GM20000 (cell line): ENCODE data around the gene RNU1-2.
"Not testable (repeated sequence)": the region's sequence is repeated elsewhere in the genome, so short reads cannot be mapped to it uniquely, and the experiment has no call there.

Source experiments
- DNase-seq: peaks from one replicate; pipeline ENCODE4 v3.0.0; 2012; ENCODE audit warnings: low spot score
- TF ChIP-seq, protein P1 (sequence below): IDR thresholded peaks from 2 replicates; pipeline ENCODE4 v1.5.1; 2012; ENCODE audit warnings: mild to moderate bottlenecking, control low read depth; ENCODE audit errors: extremely low read depth, missing control alignments

The RNU1-2 gene

DNA sequence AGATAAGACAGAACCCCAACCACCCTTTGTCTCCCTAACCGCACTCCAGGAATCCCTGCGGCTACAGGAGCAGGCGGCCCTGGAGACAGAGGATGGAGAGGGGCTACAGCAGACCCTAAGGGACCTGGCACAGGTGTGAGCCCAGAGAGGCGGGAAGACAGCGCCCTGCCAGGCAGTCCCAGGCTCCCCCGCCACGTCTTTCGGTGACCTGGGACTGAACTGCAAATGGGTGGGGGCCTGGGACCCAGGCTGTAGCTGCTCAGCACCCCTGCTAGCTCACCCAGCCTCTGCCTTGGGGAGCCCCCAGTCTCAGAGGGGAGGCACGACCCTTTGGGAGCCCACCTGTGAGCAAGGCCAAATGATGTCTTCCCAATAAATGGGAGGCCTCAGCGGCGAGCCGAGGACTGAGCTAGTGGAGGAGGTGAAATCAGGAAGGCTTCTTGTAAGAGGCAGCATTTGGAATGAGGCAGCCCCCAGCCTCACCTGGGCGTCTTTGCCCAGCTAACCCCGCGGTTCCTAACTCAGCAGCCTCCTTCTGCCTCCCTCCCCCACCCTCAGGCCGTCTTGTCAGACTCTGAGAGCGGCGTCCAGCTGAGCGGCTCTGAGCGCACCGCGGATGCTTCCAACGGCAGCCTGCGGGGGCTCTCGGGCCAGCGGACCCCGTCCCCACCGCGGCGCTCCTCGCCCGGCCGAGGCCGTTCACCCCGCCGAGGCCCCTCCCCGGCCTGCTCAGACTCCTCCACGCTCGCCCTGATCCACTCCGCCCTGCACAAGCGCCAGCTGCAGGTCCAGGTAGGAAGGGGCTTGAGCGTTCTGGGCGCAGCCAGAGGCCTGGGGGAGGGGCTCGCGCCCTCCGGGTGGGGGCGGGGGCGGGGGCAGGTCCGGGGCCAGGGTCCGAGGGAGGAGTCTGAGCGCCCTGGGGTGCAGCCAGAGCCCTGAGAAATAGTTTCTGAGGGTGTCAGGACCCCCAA lies 42.9 kb downstream of the RNU1-2 start:
- DNase-seq = no peak
- TF ChIP-seq, protein P1, sequence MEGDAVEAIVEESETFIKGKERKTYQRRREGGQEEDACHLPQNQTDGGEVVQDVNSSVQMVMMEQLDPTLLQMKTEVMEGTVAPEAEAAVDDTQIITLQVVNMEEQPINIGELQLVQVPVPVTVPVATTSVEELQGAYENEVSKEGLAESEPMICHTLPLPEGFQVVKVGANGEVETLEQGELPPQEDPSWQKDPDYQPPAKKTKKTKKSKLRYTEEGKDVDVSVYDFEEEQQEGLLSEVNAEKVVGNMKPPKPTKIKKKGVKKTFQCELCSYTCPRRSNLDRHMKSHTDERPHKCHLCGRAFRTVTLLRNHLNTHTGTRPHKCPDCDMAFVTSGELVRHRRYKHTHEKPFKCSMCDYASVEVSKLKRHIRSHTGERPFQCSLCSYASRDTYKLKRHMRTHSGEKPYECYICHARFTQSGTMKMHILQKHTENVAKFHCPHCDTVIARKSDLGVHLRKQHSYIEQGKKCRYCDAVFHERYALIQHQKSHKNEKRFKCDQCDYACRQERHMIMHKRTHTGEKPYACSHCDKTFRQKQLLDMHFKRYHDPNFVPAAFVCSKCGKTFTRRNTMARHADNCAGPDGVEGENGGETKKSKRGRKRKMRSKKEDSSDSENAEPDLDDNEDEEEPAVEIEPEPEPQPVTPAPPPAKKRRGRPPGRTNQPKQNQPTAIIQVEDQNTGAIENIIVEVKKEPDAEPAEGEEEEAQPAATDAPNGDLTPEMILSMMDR = no peak

DNA sequence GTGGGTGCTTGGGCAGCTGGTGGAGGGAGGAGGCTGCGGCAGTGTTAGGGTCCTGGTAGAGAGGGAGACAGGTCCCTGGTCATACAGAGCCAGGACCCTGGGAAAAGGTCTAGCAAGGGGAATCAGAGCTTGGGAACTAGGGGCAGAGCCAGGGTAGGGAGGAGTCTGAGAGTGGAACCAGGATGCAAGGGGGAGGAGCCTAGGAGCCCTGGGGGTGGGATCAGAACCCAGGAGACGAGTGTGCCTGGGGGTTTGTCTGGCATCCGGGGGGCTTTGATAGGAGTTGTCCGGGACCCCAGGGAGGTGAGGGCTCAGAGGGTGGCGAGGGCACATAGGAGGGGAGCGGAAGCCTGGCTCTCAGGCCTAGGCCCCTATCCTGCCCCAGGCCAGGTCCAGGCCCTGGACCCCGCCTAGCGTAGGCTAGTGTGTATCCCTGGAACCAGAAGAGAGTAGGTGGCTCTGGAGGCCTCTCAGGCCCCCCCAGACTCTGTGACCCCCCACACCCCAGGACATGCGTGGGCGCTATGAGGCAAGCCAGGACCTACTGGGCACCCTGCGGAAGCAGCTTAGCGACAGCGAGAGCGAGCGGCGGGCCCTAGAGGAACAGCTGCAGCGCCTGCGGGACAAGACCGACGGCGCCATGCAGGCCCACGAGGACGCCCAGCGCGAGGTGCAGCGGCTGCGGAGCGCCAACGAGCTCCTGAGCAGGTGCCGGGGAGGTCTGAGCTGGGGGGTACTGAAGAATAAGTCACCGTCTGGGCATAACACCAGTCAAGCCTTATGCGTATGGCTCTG lies 43.8 kb downstream of the RNU1-2 start:
- DNase-seq = not testable (repeated sequence)

DNA sequence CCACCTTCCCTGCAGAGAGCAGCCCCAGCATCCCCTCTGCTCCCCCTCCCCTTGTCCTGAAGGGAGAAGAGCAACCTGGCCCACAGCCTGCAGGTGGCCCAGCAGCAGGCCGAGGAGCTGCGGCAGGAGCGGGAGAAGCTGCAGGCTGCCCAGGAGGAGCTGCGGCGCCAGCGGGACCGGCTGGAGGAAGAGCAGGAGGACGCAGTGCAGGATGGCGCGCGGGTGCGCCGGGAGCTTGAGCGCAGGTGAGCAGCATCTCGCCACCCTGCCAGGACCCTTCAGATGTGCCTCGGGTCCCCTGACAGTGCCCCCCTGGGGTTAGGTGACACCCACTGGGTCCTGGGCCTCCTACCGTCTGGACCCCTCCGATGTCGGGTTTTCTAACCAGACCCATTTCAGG lies 48.3 kb downstream of the RNU1-2 start:
- TF ChIP-seq, protein P1 = no peak
- no peak for DNase-seq

DNA sequence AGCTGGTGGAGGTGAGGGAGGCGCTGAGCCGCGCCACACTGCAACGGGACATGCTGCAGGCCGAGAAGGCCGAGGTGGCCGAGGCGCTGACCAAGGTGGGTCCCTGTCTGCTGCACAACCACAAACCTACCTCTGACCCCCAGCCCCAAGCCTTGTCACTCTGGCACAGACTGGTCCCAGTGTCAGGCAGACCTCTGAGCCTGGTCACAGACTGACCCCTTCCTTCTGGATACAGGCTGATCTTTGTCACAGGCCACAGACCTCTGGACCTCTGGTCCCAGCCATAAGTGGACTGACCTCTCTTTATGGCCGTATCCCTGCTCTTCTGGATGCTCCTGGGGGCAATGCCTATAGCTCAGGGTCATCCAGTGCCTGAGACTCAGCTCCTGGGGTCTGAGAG lies 49.7 kb downstream of the RNU1-2 start:
- DNase-seq = not testable (repeated sequence)
